ENCODE measurements around the gene STX5.
"Not testable (repeated sequence)": the region's sequence is repeated elsewhere in the genome, so short reads cannot be mapped to it uniquely, and the experiment has no call there.

STX5 gene

DNA sequence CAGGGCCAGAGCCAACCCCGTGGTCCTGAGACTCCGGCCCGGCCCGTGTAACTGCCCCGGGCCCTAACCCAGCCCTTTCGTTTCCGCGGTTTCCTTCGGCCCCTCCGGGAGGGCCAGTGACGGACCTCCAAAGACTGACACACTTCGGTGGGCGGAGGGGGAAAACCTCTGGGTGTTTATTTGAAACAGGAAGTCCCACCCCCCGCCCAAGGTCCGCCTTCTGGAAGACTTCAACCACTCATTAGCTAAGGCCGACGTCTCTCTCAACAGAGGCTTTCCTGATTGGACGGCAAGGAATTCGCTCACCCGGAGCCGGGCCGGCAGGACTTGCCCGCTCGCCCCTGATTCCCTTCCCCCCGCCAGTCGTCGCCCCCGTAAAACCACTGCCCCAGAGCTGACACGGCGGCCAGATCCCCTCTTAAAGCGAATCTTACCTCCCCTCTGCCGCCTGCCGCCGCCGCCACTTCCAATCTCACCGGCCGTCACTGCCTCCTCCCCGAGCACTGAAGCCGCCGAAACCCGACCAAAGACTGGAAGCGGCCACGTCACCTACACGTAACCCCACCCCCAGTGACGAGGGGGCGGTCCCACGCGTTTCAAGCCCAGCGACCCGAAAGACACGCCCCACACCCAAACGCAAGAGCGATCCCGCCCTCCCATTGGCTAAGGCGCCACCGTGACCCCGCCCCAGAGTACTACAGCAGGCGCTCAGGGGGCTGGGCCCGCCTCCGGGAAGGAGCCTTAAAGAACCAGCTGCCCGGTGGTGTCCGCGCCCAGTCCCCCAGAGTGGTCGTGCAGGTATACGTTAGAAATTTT is at the start of gene STX5:
Gene STX5, minus strand, starts transcription at position 532 of the 816 bp plus-strand sequence. CDS start 808 bp downstream, outside the sequence.
- DNase-seq, result peak; percentile 99

- peak; percentile 82 to 90 (median 86) for DNase-seq
Measured at GRCh38 chr11:62880803-62881578, 49.1 kb upstream of the STX5 start, which contains the start of gene SLC3A2. TSS of gene SLC3A2 (plus strand) at chr11:62880896. CDS start at chr11:62881024, 128 bp downstream.

- no peak for DNase-seq
Measured at GRCh38 chr11:62880231-62880802, 48.5 kb upstream of the STX5 start.

GRCh38 chr11:62879235-62879978 is 47.6 kb upstream of the STX5 start:
- DNase-seq, result no peak

- DNase-seq, result no peak
Measured at GRCh38 chr11:62876712-62877111, 44.9 kb upstream of the STX5 start.

DNA sequence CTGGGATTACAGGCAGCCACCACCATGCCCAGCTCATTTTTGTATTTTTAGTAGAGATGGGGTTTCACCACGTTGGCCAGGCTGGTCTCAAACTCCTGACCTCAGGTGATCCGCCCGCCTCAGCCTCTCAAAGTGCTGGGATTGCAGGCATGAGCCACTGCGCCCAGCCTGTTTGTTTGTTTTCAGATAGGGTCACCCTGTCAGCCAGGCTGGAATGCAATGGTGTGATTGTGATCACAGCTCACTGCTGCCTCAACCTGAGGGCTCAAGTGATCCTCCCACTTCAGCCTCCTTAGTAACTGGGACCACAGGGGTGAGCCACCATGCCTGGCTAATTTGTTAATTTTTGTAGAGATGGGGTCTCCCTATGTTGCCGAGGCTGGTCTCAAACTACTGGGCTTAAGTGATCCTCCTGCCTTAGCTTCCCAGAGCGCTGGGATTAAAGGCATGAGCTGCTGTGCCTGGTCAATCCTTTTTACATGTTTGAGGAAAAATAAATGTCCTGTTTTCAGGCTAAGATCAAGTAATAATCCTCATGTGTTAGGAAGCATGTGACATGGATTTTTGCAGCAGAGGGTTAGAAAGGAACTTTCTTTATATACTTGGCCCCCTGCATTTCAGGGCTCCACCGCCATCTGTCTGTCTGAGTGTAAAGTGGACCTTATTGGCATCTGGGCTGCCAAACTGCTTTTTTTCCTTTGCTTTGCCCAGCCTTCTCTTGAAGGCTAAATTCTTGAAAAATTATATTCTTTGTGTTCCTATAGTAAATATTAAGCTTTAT is 44.0 kb upstream of the STX5 start:
- DNase-seq, result no peak

GRCh38 chr11:62874851-62875250 is 43.0 kb upstream of the STX5 start:
- DNase-seq, result no peak

DNA sequence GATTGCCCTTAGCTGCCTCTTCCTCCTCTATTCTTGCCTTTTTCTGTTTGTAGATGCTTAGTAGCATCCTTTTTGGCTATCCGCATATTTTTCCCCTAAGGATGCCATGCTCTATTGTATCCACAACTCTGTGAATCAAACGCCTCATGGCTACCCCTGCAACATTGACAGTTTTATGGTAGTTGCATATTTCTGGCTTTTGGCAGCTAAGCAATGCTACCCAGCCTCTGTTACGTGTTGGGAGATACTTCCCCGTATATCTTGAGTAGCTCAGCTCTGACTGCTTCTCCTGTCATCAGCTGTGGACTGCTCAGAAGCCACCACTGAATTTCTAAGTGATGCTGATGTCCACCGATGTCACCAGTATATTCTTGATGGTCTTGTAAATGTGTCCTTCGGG is 33.8 kb upstream of the STX5 start:
- no peak for DNase-seq

GRCh38 chr11:62863687-62864335 is 32.0 kb upstream of the STX5 start:
- DNase-seq, result no peak

DNA sequence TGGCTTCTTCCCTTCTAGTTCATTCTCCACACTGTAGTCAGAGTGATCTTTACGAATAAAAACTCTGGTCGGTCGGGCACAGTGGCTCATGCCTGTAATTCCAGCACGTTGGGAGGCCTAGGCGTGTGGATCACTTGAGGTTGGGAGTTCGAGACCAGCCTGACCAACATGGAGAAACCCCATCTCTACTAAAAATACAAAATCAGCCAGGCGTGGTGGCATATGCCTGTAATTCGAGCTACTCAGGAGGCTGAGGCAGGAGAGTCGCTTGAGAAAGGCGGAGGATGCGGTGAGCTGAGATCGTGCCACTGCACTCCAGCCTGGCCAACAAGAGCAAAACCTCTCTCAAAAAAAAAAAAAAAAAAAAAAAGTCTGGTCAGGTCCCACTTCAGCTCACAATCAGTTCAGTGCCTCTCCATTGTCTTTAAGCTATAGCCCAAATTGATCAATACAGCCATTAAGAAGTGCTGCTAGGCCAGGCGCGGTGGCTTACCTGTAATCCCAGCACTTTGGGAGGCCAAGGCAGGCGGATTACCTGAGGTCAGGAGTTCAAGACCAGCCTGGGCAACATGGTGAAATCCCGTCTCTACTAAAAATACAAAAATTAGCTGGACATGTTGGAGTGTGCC is 29.8 kb upstream of the STX5 start:
- not testable (repeated sequence) for DNase-seq

GRCh38 chr11:62860835-62861563 is 29.1 kb upstream of the STX5 start:
- DNase-seq, result no peak

DNA sequence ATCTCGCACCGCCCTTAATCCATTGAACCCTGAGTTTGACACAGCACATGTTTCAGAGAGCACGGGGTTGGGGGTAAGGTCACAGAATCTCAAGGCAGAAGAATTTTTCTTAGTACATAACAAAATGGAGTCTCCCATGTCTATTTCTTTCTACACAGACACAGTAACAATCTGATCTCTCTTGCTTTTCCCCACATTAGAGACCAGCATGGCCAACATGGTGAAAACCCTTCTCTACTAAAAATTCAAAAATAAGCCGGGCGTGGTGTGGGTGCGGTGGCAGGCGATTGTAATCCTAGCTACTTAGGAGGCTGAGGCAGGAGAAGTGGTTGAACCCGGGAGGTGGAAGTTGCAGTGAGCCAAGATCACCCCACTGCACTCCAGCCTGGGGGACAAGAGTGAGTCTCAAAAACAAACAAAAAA is 27.4 kb upstream of the STX5 start:
- not testable (repeated sequence) for DNase-seq

GRCh38 chr11:62858201-62858600 is 26.4 kb upstream of the STX5 start:
- DNase-seq, result no peak

DNA sequence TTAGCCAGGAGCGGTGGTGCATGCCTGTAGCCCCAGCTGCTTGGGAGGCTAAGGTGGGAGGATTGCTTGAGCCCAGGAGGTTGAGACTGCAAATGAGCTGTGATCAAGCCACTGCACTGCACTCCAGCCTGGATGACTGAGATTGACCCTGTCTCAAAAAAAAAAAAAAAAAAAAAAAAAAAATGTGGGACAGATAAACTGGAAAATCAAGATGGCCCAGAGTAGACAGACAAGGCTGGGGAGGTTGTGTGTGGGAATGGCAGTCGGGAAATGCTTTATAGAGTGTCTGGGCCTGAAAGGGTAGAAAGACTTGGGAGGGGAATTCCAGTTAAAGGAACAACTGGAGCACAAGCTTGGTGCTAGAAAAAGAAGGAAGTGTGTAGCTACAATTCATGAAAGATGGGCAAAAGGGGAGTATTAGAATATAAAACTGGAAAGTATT is 25.7 kb upstream of the STX5 start:
- DNase-seq, result no peak

- no peak for DNase-seq
Measured at GRCh38 chr11:62856333-62856895, 24.6 kb upstream of the STX5 start.

- peak; percentile 93 to 98 (median 95) for DNase-seq
Measured at GRCh38 chr11:62855571-62856332, 23.9 kb upstream of the STX5 start.

DNA sequence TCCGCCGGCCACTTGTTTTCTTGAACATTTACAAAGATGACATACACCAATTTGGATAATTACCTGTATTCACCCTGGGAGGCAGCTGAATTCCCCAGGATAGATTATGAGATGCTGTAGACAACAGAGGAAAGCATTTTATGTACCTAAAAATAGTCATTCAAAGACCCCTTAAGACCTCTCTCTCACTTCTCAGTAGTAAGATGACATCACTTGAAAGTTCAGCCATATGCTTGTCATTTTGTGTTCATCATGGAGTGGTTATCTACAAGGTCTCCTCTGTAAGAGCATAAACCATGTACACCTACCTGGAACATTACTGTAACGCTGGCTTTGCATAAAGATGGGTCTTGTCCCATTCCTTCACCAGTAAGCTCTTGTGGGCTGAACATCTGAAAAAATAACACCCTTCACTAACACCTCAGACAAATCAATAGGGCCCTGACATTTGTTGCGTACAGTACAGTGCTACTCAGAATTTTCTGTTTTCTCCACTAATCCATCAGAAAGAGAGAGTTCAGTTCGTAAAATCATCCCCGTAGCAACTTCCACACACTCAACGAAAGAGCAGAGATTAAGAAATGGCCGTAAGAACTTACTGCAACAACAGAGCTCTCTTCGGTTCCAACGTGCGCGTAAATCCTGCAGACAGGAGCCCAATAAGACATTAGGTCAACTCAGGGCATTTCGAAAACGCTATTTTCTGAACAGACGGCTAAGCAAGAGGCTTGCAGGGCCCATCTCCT is 23.1 kb upstream of the STX5 start:
- DNase-seq, result no peak
